ENCODE measurements around the gene GNG2.

DNA sequence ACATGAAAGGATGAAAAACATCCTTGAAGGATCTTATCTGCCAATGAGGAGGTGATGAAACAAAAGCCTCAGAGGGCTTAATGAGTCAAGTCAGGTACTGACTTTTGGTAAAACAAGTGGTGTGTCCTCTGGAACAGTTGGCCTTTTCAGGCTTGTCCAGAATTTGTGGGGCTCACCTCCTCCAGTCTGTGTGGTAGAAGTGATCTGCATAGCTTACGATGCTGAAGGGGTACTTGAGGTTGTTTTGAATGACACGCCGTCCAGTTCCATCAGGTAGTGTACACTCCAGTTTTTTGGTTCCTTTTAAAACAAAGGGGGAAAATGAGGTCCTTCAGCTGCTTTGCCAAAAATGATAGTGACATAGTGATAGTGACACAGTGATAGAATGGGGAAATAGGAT lies 145.9 kb downstream of the GNG2 start:
- TF ChIP-seq, protein P1, sequence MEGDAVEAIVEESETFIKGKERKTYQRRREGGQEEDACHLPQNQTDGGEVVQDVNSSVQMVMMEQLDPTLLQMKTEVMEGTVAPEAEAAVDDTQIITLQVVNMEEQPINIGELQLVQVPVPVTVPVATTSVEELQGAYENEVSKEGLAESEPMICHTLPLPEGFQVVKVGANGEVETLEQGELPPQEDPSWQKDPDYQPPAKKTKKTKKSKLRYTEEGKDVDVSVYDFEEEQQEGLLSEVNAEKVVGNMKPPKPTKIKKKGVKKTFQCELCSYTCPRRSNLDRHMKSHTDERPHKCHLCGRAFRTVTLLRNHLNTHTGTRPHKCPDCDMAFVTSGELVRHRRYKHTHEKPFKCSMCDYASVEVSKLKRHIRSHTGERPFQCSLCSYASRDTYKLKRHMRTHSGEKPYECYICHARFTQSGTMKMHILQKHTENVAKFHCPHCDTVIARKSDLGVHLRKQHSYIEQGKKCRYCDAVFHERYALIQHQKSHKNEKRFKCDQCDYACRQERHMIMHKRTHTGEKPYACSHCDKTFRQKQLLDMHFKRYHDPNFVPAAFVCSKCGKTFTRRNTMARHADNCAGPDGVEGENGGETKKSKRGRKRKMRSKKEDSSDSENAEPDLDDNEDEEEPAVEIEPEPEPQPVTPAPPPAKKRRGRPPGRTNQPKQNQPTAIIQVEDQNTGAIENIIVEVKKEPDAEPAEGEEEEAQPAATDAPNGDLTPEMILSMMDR (IDR thresholded peaks at IDR 0.05), result no peak
- no peak for TF ChIP-seq POLR2AphosphoS5 (IDR thresholded peaks at IDR 0.05)
- no peak for TF ChIP-seq POLR2A (IDR thresholded peaks at IDR 0.05)

Data from suprapubic skin (tissue), 4 donors.